Renal cortex interstitium (tissue), 11 donors: ENCODE measurements around the gene FBXO11. TPM values are rescaled to one million over a fixed set of nuclear protein-coding genes. Genes with fewer than 3 reads are reported as not detected.

ENCODE experiments used
- DNase-seq, 11 donors: peaks; one replicate each; pipeline ENCODE4 v3.0.0-alpha.2; 2013; ENCODE audit warnings: low read depth in 9 of 11, low spot score in 4 of 11; ENCODE audit errors: extremely low read depth in 1 of 11
- polyA plus RNA-seq, 3 donors: library from polyadenylated mRNA; unstranded; fragments of 120-200 nt; gene quantifications; one replicate each; pipeline ENCODE4 v1.2.1, GENCODE V29; 2013; ENCODE audit not compliant: insufficient read length in 3 of 3

FBXO11 gene
- polyA plus RNA-seq, 3 donors: 77.9 to 96.5 (median 81.6) TPM

DNA sequence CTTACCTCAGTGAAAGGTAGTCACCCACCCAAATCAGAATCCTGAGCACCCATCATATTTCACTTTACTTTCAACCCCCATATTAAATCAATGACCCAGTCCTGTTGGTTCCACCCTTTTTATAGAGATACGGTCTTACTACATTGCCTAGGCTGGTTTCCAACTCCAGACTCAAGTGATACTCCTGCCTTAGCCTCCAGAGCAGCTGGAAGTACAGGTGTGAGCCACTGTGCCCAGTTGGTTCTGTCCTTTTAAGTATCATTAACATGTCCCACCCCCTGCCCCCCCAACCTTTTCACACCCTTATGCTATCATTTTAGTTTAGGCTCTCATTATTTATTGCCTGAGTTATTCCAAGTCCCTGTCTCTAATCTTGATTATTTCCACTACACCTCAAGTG is 94.6 kb downstream of the FBXO11 start:
- DNase-seq: no peak

DNA sequence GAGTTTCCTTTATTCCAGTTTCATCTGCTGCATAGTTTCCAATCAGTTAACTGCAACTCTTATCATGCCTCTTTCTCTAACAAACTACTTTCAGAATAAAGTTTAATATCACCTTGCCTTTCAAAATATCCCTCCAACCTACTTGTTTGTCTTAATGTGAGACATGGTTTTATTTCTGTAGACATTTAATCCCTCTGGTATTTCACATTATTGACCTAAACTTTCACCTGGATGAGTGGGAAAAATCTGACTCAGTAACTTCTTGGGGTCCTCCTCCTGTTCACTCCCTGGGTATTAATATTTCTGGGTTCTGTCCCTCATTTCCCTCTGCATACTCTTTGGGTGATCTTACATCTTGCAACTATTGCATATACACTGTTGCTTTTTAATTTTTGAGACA is 95.4 kb downstream of the FBXO11 start:
- DNase-seq: no peak

GRCh38 chr2:47809903-47810302 is 96.4 kb downstream of the FBXO11 start:
- no peak for DNase-seq

DNA sequence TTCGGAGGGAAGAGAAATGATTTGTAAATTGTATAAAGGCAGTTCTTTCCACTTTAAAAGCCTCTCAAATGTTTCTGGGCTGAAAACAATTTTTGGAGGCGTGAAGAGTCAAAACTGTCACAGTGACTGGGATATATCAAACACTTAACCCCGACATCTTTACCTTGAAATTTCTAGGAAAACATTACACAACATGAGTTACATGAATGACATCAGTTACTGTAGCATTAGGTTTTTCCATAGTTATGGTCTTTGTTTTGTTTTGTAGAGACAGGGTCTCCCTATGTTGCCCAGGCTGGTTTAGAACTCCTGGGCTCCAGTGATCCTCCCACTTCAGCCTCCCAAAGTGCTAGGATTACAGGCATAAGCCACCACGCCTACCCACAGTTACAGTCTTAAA is 97.7 kb downstream of the FBXO11 start:
- no peak for DNase-seq

DNA sequence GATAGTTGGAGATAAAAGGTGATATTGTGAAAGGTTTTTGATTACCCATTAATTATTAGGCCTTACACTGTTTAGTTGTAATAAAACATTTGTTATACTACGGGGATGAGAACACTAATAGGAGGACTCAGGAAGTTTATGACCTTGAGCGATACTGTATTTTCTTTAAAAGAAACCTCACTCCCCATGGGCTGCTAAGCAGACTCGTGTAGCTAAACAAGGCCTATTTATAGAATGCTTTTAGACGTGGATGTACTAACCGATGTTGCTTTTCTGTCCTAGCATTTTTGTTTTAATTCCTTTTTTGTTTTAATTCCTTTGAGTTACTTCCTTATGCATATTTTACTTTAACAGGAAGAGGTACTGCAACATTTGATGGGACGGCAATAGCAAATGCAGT is 100.4 kb downstream of the FBXO11 start:
- no peak for DNase-seq

GRCh38 chr2:47803770-47804169 is 102.5 kb downstream of the FBXO11 start:
- no peak for DNase-seq

DNA sequence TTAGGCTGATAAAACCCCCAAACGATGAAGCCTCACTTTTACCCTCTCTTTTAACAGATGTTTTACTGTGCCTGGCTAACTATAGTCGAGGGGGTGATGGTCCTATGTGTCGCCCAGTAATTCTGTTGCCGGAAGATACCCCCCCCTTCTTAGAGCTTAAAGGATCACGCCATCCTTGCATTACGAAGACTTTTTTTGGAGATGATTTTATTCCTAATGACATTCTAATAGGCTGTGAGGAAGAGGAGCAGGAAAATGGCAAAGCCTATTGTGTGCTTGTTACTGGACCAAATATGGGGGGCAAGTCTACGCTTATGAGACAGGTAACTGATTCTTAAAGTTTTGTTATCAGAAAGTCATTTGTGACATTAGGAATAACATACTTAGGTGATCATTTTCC is 102.9 kb downstream of the FBXO11 start:
- DNase-seq: no peak

GRCh38 chr2:47801118-47801517 is 105.2 kb downstream of the FBXO11 start:
- DNase-seq: no peak

DNA sequence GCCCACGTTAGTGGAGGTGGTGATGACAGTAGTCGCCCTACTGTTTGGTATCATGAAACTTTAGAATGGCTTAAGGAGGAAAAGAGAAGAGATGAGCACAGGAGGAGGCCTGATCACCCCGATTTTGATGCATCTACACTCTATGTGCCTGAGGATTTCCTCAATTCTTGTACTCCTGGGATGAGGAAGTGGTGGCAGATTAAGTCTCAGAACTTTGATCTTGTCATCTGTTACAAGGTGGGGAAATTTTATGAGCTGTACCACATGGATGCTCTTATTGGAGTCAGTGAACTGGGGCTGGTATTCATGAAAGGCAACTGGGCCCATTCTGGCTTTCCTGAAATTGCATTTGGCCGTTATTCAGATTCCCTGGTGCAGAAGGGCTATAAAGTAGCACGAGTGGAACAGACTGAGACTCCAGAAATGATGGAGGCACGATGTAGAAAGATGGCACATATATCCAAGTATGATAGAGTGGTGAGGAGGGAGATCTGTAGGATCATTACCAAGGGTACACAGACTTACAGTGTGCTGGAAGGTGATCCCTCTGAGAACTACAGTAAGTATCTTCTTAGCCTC is 107.2 kb downstream of the FBXO11 start:
- DNase-seq: no peak

DNA sequence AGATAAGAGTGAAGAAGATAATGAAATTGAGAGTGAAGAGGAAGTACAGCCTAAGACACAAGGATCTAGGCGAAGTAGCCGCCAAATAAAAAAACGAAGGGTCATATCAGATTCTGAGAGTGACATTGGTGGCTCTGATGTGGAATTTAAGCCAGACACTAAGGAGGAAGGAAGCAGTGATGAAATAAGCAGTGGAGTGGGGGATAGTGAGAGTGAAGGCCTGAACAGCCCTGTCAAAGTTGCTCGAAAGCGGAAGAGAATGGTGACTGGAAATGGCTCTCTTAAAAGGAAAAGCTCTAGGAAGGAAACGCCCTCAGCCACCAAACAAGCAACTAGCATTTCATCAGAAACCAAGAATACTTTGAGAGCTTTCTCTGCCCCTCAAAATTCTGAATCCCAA is 107.7 kb downstream of the FBXO11 start:
- no peak for DNase-seq

GRCh38 chr2:47796090-47796697 is 110.1 kb downstream of the FBXO11 start:
- no peak for DNase-seq

DNA sequence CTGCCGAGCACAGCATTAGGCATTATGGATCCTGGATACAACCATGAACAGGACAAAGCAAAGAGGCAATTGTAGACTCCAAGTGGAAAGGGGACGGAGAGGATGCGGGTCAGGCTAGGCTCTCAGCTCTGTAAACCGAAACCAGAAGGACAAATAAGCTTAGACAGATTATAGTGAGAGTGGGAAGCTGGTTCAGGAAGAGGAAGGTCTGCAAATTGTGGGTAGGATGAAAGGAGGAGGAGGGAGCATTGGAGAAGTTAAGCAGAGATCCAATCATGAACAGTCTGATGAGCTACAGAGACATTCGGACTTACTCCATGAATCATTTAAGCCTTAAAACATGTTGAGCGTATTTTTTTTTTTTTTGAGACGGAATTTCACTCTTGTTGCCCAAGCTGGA is 120.3 kb downstream of the FBXO11 start:
- no peak for DNase-seq

DNA sequence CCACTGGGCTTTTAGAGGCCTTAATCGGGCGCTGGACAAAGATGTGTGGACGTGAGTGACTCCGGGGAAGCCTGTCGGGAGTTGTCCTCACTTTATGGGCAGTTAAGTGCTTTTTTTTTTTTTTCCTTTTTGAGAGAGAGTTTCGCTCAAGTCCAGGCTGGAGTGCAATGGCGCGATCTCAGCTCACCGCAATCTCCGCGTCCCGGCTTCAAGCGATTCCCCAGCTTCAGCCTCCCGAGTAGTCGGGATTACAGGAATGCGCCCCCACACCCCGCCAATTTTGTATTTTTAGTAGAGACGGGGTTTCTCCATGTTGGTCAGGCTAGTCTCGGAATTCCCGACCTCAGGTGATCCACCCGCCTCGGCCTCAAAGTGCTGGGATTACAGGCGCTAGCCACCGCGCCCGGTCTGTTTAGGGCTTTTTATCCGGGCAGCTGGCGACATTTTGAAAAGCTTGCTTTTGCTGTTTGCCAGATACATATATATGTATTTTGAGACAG is 121.9 kb downstream of the FBXO11 start:
- no peak for DNase-seq

DNA sequence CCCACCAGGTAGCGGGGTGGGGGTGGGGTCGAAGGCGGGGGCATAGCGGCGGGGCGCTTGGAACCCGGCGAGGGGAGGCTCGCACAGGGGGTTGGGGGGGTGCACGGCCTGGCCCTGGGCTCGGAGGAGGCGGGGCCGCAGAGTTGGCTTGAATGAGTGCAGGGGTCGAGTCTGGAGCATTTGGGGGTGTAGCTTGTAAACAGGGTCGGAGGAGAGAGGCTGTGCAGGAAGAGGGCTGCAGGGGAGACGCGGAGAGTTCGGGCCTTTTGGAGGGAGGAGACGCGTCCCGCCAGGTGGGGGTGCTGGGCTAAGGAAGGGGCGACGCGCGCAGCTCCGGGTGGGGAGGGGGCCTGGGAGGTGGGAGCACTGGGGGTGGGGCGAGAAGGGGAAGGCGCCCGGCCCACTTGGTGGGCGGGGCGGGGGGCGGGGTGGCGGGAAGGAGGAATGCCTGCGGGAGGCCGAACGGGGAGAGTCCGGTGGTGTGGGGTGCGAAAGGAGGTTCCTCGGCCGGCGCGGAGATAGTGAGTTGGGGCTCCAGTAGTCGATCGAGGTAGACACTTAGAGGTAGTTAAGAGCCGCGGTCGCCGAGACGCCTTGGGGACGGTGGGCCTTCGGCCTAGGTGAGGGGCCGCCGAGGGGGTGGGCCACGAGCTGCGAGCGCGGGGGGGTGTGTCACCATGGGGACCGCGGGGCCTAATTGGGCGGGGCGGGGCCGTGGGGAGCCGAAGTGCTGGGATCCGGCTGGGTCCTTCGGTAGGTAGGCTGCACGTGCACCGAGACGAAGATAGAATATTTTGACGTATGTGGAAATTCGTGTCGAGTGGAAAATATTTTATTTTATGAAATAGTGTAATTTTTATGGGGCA is 122.6 kb downstream of the FBXO11 start:
- DNase-seq: peak in 9 of 11 donors; percentile 45 to 79 (median 63)

DNA sequence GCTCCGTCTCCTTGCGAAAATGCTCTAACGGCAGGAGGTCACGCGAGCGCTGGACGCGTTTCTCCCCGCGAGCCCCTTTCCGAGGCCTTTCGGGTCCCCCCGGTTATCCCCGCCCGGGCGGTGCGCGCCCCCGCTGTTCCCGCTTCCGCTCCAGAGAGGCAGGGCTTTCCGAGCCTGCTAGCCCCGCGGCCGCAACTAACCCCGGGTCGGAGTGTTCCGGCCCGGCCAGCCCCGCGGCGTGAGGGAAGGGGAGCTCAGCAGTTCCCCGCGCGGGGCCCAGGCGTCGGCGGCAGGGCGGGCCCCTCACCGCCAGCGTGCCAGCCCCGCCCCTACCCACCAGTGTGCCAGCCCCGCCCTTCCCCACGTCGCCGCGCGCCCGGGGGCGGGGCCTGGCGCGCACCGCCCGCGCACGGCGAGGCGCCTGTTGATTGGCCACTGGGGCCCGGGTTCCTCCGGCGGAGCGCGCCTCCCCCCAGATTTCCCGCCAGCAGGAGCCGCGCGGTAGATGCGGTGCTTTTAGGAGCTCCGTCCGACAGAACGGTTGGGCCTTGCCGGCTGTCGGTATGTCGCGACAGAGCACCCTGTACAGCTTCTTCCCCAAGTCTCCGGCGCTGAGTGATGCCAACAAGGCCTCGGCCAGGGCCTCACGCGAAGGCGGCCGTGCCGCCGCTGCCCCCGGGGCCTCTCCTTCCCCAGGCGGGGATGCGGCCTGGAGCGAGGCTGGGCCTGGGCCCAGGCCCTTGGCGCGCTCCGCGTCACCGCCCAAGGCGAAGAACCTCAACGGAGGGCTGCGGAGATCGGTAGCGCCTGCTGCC is 123.4 kb downstream of the FBXO11 start, which contains the start of gene MSH6:
TSS of gene MSH6 (plus strand) at position 475 of the 815 bp plus-strand sequence. CDS start at position 564, 89 bp downstream.
- peak; percentile 74 to 91 (median 86) for DNase-seq

DNA sequence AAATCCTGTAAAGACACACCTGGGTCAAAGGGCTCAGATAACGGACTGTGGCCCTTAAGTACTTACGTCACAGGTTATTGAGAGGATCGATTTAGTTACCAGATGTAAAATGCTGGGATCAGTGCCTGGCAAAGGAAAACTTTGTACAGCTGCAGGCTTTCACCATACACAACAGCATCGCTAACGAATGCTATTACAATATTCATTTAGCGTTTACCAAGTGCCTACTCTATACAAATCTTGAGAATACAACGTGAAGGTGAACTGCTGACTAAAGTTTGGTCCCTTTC is 124.0 kb downstream of the FBXO11 start:
- DNase-seq: no peak

GRCh38 chr2:47779426-47779790 is 126.9 kb downstream of the FBXO11 start:
- DNase-seq: no peak

DNA sequence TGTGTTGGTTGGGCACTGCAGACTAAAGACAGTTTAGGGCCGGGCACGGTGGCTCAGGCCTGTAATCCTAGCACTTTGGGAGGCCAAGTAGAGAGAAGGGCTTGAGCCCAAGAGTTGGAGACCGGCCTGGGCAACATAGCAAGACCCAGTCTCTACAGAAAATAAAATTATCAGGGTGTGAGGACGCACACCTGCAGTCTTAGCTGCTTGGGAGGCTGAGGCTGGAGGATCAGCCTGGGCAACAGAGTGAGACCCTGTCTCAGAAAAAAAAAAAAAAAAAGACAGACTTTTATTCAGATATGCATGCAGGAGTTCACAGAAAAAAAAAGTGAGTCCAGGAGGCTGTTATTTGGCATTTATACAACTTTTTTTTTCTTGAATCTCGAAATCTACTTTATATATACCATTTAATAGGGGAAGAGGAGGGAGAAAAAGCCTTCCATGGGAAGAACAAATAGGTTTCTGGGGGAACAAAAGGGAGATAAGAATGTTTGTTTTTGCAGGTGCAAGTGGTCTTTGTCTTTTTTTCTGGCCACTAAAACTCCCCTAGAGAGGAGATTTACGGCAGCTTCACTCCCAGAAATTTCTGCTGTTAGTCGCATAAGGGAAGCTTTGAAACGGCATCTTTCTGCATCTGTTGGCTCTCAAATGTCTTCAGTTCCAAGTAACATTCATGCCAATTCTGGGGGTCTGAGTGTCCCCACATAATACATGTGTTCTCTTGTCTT is 127.4 kb downstream of the FBXO11 start:
- DNase-seq: no peak
